ENCODE results near the gene OR6Y1.

OR6Y1 gene

GRCh38 chr1:158577561-158577960, 23.4 kb upstream of the OR6Y1 start:
- TF ChIP-seq CREB1 (IDR thresholded peaks at IDR 0.05; ENCODE audit: low read depth) (no peak), EGR1 (IDR thresholded peaks at IDR 0.05) (no peak), FOXM1 (IDR thresholded peaks at IDR 0.05; ENCODE audit: borderline replicate concordance, low read depth) (no peak), TEAD4 (IDR thresholded peaks at IDR 0.05) (no peak)

GRCh38 chr1:158572226-158572625, 18.0 kb upstream of the OR6Y1 start:
- TF ChIP-seq YY1 (IDR thresholded peaks at IDR 0.05; ENCODE audit: low read depth) (no peak), TAF1 (IDR thresholded peaks at IDR 0.05; ENCODE audit: low read depth) (no peak), ZBTB7A (IDR thresholded peaks at IDR 0.05; ENCODE audit: low read depth) (no peak), USF1 (IDR thresholded peaks at IDR 0.05) (no peak), CREB1 (IDR thresholded peaks at IDR 0.05; ENCODE audit: low read depth) (no peak), REST (IDR thresholded peaks at IDR 0.05; ENCODE audit: low read depth) (no peak), TCF12 (IDR thresholded peaks at IDR 0.05; ENCODE audit: low read depth) (no peak), RAD21 (IDR thresholded peaks at IDR 0.05; ENCODE audit: low read depth) (no peak), EGR1 (IDR thresholded peaks at IDR 0.05) (no peak)

- TF ChIP-seq TEAD4 (IDR thresholded peaks at IDR 0.05) = no peak
- no peak for TF ChIP-seq MAX (IDR thresholded peaks at IDR 0.05)
- TF ChIP-seq EGR1 (IDR thresholded peaks at IDR 0.05) = no peak
- no peak for TF ChIP-seq NFIC (IDR thresholded peaks at IDR 0.05)
- no peak for TF ChIP-seq FOXM1 (IDR thresholded peaks at IDR 0.05; ENCODE audit: borderline replicate concordance, low read depth)
These were observed 16.3 kb upstream of the OR6Y1 start, which contains the start of gene OR6P1 for GRCh38 chr1:158570480-158570879. Gene OR6P1, minus strand, starts transcription at chr1:158570580. Its CDS starts 6,976 bp downstream, at chr1:158563604.

- no peak for TF ChIP-seq MAX (IDR thresholded peaks at IDR 0.05)
- no peak for TF ChIP-seq CREB1 (IDR thresholded peaks at IDR 0.05; ENCODE audit: low read depth)
- TF ChIP-seq ZBTB7A (IDR thresholded peaks at IDR 0.05; ENCODE audit: low read depth) = no peak
- no peak for TF ChIP-seq YY1 (IDR thresholded peaks at IDR 0.05; ENCODE audit: low read depth)
- TF ChIP-seq RAD21 (IDR thresholded peaks at IDR 0.05; ENCODE audit: low read depth) = no peak
- no peak for TF ChIP-seq EP300 (IDR thresholded peaks at IDR 0.05; ENCODE audit: borderline replicate concordance)
- TF ChIP-seq NFIC (IDR thresholded peaks at IDR 0.05) = no peak
- TF ChIP-seq CEBPB (IDR thresholded peaks at IDR 0.05) = no peak
- no peak for TF ChIP-seq FOXM1 (IDR thresholded peaks at IDR 0.05; ENCODE audit: borderline replicate concordance, low read depth)
- TF ChIP-seq USF1 (IDR thresholded peaks at IDR 0.05) = no peak
These were observed 10.4 kb upstream of the OR6Y1 start for GRCh38 chr1:158564608-158565007.

GRCh38 chr1:158563853-158564252, 9.6 kb upstream of the OR6Y1 start:
- no peak for TF ChIP-seq YY1 (IDR thresholded peaks at IDR 0.05; ENCODE audit: low read depth)
- TF ChIP-seq CREB1 (IDR thresholded peaks at IDR 0.05; ENCODE audit: low read depth) = no peak
- TF ChIP-seq NFIC (IDR thresholded peaks at IDR 0.05) = no peak
- no peak for TF ChIP-seq ZBTB7A (IDR thresholded peaks at IDR 0.05; ENCODE audit: low read depth)
- no peak for TF ChIP-seq USF1 (IDR thresholded peaks at IDR 0.05)
- no peak for TF ChIP-seq REST (IDR thresholded peaks at IDR 0.05; ENCODE audit: low read depth)
- no peak for TF ChIP-seq TAF1 (IDR thresholded peaks at IDR 0.05; ENCODE audit: low read depth)
- no peak for TF ChIP-seq TCF12 (IDR thresholded peaks at IDR 0.05; ENCODE audit: low read depth)
- no peak for TF ChIP-seq MAX (IDR thresholded peaks at IDR 0.05)
- no peak for TF ChIP-seq FOXM1 (IDR thresholded peaks at IDR 0.05; ENCODE audit: borderline replicate concordance, low read depth)
- TF ChIP-seq RAD21 (IDR thresholded peaks at IDR 0.05; ENCODE audit: low read depth) = no peak
- TF ChIP-seq EGR1 (IDR thresholded peaks at IDR 0.05) = no peak
- TF ChIP-seq TEAD4 (IDR thresholded peaks at IDR 0.05) = no peak
- TF ChIP-seq EP300 (IDR thresholded peaks at IDR 0.05; ENCODE audit: borderline replicate concordance) = no peak
- TF ChIP-seq CEBPB (IDR thresholded peaks at IDR 0.05) = no peak

GRCh38 chr1:158559696-158560095, 5.5 kb upstream of the OR6Y1 start:
- TF ChIP-seq CEBPB (IDR thresholded peaks at IDR 0.05) (no peak), EP300 (IDR thresholded peaks at IDR 0.05; ENCODE audit: borderline replicate concordance) (no peak), ZBTB7A (IDR thresholded peaks at IDR 0.05; ENCODE audit: low read depth) (no peak), TAF1 (IDR thresholded peaks at IDR 0.05; ENCODE audit: low read depth) (no peak), RAD21 (IDR thresholded peaks at IDR 0.05; ENCODE audit: low read depth) (no peak), NFIC (IDR thresholded peaks at IDR 0.05) (no peak), EGR1 (IDR thresholded peaks at IDR 0.05) (no peak)
